GM21528 (cell line): ENCODE measurements around the gene MYO1H.

Experiments used
- ATAC-seq: cut with Tn5 transposase; IDR thresholded peaks from one replicate; pipeline ENCODE4 v1.9.1; 2021; ENCODE audit warnings: mild to moderate bottlenecking, moderate library complexity; ENCODE audit not compliant: unreplicated experiment, low FRiP score

Gene MYO1H

DNA sequence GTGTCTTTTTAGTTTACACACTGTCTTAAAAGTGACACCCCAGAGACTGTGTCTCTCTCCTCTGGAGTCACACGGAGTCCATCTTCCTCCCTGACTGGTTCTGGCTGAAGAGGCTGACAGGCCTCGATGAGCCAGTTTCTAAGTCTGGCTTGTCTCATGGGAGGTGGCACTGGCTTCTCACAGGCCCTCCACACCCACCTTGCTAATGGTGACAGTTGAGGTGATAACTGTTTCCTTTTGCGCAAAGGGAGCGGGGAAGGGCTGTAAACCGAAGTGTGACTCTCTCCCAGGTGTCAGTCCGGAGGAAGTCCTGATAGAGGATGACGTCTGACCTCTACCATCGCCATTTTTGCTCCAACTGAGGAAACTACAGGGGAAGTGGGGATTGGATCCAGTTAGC lies 99.2 kb downstream of the MYO1H start:
- ATAC-seq: no peak

DNA sequence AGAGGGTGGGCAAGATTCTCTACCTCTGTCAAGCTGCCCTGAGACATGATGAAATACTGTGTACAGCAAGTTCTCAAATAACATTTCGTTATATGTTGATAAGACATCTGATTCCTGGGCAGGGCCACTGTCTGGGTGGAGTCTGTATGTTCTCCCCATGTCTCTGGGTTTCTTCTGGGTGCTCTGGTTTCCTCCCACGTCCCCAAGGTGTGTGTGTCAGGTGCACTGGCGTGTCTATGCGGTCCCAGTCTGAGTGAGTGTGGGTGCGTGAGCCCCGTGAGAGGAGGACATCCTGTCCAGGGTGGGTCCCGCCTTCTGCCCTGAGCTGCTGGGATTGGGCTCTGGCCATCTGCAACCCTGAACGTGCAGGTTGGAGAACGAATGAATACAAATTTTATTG lies 99.8 kb downstream of the MYO1H start:
- no peak for ATAC-seq

DNA sequence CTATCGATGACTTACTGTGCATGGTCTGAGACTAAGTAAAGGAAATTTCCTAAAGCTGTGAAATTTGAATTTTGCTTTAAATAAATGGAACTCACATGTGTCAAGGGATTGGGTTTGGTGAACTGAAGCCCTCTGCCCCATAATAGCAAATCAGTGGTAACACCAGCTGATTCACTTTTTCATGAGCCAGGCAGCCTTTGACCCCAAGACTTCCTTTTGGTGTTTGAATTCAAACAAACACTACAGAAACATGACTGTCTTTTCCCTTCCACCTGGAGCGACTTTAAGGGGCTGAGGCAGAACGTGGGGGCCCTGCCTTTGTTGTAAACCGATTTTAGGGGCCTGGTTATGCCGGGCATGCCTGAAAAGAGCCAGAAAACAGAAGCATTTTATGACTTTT lies 100.6 kb downstream of the MYO1H start:
- ATAC-seq: no peak

DNA sequence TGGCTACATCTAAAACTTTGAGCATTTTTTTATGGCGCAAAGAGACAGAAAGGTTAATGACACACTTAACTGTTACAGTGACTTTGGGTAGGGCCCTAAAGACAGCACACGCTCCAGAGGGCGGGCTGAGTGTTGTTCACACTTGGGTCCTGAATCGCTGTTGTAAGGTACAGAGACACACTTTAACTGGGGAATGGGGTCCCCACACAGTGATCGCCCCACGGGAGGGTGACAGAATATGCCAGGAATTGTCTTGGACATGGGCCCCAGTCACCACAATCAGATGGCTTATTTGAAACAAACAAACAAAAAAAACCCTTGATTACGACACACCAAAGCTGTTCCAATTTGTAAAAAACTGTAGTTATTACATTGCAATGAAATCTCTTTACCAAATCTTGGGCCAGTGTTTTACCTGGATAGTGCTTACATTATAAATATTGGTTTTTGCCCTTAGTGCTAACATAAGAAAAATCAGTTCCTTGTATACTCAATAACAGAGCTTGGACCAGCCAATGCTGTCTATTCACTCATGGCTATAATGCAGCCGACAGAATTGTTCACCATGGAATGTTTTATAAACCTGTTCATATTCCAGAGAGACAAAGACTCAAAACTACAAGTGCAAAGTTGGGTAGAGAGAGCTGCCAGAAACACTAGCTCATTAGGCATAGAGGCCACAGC lies 101.1 kb downstream of the MYO1H start:
- no peak for ATAC-seq

DNA sequence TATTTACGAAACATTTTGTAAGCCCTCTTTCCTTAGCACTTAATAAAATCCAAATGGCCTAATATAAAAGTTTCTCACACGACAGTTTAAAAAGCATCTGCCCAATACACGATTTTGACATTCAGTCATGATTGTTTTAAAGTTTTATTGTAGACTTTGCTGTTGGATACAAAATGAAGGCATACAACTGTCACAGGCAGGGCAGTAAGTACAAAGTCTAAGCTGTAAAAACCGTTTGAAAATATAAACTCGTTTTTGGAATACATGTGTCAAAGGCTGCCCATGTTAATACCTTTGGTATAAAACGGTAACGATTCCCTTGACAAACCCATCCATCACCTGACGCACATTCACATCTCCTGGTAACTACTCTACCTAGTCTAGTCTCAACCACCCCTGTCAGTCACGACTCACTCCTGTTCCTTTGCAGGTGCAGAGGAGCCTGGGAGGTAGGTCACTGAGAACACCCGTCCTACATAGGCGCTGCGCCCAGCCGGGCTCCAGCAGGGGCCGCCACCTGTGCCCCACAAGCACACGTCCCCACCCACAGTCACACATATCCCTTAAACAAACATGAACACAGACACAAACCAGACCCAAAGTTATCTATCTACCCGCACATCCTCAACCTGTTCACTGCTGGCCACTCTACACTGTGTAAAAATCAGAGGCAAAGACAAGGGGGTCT lies 102.3 kb downstream of the MYO1H start:
- no peak for ATAC-seq

DNA sequence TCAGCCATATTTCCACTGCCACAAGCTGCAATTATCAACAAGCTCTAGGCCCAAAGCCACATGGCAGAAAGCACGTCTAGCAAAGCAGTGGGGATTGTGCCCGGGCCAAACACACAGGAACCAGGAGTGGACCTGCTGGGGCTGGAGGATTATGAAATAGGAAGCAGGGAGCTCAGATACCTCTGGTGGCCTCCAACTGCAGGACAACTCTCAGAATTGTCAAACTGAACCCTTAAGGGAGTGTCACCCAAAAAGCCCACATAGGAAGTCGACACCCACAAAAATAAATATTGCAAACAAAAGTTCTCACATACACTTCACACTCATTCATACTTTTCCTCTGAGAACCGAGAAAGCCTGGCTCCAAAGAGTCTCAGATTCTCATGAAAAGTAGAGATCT lies 103.3 kb downstream of the MYO1H start:
- ATAC-seq: no peak

DNA sequence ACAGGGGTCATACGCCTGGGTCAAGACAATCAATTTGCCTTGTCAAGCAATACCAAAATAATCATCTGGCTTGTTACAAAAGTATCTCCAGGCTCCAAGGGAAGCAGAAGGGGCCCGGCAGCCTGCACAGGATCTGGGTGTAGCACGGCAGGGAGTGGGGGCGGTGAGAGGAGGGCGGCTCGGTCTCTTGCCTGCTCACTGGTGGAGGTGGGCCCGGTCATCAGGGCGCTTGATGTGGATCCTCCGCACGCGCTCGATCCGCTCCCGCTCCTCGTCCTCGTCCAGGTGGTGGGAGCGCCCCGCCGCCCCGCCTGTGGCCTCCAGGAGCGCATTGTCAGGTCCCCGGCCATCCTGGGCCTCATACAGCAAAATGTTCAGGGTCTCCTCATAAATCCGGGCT lies 103.7 kb downstream of the MYO1H start:
- ATAC-seq: no peak

DNA sequence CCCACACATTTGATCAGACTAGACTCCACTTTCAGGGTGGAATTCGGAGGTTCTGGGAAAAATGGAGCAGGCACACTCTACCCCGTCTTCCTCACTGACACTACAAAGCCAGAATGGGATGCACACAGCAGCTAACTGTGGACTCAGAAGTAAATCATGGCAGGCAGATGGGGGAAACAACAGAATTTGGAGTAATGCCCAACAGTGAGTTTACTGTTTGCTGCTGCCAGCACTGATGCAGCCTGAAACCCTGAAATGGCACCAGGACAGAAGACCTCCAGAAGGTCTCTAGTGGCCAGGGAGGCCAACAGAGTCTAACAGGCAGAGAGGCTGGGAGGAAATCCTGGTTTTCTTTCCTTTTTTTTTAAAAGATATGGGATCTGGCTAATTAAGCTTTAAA lies 104.8 kb downstream of the MYO1H start:
- no peak for ATAC-seq

DNA sequence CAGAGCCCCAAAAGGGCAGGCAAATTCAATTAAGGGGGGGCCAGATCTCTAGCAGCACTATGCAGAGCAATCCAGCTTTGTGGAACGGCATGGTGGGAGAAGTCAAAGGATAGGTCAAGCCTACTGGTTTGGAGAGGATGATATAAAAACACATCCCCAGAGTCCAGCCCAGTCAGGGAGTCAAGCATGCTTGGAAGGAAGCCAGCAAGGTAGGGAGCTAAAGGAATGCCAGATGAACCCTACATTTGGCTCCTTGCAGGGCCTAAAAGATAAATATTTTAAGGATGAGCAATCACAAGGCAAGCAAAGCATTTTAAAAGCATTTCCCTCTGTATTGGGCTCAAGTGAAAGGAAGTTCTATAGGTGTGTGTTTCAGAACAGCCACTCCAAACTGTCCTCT lies 108.0 kb downstream of the MYO1H start:
- ATAC-seq: no peak

DNA sequence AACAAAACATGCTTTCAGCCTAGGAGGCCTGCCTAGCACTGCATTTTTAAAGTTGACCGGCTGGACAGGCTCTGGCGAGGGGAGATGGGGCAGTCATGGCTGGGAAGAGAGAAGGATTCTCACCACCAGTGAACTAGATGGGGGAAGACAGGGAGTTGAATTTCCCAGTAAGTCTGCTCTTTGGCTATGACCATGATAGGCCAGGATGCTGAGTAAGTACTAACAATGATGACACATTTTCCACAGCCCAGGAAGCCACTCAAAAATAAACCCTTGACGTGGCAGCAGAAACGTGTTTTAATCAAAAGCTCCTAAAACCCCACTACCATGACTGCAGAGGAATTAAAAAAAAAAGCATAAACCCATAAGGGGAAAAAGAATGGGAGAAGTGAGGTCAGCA lies 110.4 kb downstream of the MYO1H start:
- ATAC-seq: no peak

DNA sequence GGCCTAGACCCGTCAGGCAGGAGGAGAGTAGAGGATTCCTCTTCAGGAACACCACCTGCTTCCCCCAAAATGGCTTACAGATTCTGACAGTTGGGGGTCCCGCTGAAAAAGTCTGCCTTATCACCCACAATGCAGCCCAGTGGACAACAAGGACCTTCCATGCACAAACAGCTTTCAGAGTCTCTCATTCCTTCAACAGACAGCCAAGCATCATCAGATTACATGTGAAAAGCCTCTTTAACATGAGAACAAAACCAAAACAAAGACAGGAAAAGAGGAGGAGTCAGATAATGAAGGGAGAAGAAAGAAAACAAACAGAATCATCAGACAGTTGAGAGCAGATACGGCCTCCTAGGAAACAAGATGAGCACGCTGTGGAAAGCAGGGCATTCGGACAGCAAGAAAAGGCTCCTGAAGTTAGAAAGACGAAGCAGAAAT lies 111.1 kb downstream of the MYO1H start:
- ATAC-seq: no peak

DNA sequence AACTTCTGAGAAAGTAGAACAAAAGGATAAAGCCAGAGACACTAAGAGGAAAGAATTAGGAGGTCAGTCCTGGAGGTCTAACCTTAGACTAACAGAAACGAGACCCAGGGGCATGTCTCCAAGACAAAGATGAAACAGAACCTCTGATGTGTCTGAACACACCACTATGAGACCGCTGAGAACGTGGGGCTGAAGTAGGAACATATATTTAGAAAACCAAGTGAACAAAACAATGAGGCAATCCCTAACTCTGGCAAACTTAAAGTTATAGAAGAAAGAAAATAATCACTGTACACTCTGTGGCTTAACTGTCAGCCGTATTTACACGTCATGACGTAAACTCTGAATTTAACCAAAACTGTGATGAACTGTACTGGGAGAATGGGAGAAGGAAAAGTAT lies 111.5 kb downstream of the MYO1H start:
- no peak for ATAC-seq

DNA sequence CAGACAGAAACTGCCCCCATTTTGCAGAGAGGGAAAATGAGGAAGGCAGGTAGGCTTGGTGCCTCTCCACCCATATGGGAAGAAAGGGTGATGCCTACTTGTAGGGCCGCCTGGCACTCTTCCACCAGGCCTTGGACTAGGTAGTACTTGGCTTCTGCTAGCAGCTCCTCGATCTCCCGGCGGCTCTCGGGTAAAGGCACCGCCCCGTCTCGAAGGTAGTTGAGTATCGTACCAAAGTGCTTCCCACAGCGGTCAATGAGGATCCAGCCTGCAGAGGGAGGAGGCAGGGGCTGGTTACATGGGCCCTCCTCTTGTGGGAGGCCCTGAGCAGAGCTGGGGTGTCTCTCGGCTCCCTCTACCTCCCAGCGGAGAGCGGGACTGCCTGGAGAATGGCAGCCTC lies 112.8 kb downstream of the MYO1H start:
- no peak for ATAC-seq

DNA sequence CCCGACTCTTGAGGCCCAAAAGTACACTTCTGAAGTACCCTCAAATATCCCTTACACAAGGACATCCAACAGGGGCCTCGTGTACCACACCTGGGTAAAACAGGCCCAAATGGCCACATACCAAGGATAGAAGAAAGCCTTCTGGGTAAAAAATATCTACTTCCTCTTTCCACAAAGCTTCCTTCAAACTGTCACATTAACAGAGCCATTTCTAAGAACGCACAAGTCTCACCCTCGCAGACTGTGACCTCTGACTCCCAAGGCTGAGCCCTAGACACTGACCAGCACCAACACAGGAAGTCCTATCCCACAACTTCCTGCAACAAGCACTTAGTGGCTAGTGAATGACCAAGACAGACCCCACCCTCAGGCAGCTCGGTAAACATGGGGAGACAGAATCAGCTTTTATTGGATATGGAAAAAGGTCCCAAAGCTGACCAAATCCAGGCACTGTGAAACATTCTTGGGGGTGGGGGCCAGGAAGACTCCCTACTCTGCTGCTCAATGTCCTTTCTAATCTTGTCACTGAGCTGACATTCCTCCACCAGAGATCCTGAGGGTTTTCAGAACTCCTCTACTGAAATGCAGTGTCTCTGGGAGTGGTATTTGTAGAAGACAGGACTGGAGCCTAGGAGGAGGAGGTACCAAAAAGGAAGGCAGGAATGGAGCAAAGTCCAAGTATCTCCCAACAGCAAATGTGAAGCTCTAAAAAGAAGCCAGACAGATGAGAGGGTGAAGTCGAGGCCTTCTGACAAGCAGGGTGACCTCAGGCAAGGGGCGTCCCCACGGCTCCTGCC lies 113.5 kb downstream of the MYO1H start:
- ATAC-seq: no peak

DNA sequence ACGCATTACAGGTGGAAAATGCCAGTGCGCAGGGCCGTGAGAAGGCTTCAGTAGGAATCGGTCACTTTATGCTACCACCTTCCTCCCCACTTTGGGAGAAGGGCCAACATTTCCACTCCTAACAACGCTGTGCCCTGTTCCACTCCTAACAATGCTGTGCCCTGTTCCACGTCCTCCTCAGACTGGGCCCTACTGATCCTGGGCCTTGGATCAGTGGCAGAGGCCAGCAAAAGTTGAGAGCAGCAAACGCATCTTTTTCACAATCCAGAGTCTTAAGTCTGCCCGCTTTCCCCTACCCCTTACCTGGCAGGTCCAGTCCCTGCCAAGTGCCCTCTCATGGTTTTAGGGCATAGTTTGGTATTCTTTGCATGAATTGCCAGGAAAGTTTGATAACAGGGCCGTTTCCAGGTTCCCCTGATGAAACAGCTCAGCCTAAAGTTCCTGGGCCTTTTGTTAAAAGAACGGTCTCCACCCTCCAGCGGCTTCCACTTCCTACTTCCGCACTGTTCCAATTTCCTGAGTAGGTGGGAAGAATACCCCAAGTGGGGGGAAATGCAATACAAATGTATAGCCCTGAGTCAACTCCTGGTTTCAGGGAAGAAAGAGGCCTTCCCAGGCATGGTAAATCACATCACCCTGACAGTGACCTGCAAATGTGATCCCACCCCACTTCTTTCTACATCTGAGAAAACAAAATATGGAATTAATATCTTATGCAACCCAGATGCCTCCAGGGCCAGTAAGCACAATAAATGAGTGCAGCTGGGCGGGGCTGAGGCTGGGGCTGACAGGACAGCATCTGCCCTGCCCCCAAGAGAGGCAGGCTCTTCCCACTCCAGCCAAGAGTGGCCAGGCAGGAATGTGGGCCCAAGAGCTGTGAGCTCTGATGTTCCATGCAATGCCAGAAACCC lies 114.4 kb downstream of the MYO1H start:
- no peak for ATAC-seq

DNA sequence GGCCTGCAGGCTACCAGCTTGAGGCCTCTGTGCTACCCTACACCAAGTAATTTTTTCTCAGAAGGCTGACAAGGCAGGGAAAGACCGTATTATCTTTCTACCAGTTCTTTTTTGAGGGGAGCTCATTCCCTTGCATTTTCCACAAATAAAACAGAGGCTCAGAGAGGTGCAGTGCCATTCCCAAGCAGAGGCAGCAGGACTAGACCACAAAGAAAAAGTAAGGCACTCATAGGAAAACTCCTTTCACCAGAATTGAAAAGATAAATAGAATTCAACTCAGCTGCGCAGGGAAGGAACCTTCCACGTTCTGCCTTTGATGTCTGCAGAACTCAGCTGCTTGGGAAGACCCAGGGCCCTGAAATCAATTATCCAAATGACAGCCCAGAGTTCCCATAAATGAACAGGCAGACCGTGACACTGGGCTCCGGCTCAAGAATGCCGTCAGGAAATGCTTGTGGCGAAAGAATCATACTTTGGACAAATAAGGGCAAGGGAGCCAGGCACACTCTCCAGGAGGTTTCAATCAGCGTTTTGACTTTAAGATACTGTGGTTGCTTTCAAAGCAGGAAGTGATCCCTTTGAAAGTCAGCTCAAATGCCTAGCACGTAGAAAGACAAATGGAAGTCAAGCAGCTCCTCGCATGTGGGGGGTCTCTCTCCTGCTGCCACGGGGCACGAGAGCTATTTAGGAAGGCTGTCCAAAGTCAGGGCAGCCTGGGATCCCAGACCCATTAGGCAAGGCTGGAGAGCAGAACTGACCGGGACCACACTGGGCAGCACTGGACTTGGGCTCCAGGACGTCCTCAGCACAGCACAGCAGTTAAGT lies 115.4 kb downstream of the MYO1H start:
- no peak for ATAC-seq

DNA sequence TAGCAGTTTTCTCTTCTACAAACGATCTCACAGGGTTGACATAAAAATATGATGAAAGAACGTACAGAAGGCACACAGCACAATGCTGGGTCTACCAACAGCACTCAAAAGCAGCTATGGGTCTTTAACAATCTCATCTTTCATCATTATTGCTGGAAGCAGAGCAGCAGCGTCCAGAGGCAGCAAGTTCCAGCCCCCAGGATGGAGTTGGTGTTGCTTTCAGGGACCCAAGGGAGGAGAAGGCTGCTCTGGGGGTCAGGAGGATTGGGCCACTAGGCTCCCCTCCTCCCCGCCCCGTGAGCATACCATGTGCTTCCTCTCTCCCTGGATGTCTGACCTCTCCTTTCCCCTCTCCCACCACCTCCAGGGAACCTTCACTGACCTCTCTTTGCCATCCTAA lies 116.1 kb downstream of the MYO1H start:
- no peak for ATAC-seq

DNA sequence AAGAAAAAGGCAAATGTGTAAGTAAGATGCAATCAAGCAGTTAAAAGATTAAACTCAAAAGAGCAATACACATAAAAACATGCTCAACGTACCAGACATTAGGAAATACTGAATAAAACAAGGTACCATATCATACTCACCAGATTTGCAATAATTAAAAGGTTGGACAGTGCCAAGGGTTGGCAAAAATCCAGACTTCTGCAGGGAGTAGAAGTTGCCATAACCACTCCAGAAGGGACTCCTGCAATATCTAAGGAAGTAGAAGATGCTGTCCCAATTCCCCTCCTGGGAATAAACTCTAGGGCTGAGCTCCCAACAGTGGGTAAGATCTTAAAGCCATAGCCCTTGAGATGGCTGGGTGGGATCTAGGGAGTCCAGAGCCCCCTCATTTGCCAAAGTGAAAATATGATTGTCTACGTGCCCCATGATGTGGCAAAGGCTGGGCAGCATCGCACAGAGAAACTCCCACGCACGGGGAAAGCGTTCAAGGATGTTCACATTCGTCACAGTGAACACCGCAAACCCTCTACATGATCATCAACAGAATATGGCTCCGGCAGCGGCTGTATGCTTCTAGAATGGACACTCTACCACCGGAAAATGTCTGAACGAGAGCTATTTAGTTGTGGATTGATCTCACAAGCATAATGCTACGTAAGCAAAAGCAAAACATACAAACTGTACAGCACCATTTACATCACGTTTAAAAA lies 117.1 kb downstream of the MYO1H start:
- ATAC-seq: no peak

DNA sequence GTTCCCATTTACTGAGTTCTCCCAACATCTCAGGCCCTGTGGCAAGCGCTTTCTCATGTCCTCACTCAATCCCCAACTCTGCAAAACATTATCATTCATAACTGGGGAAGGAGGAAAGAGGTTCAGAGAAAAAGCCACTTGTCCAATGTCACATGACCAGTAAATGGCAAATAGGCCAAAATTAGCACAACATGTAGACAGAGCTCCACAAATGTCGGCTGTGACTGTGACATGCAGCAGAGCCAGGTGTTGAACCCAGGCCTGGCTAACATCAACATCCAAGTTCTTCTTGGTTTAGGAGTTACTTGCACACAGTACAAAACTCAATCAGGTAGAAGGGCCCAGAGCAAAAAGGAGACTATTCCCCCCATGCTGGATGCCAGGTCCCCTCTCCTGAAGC lies 118.6 kb downstream of the MYO1H start:
- ATAC-seq: no peak
